DND-41 (cell line): ENCODE measurements around the gene DCUN1D3.

Experiments
- ATAC-seq: fragments of 200-7000 bp; cut with Tn5 transposase; 3 replicates; pipeline ENCODE4 v1.9.1; 2021; ENCODE audit warnings: low read depth; ENCODE audit not compliant: insufficient read depth
- DNase-seq: peaks from one replicate; pipeline ENCODE4 v3.0.0-alpha.2; 2020
- H2AFZ ChIP-seq: 2 replicates; pipeline ENCODE4 v1.6.0; 2012; ENCODE audit warnings: low read depth, low read length
- H3K27ac ChIP-seq: 2 replicates; pipeline ENCODE4 v1.5.1; 2012; ENCODE audit warnings: low read length, inconsistent platforms
- H3K27me3 ChIP-seq: fragments of 200-600 bp; sonication (generic); 2 replicates; pipeline ENCODE4 v1.6.0; 2012; ENCODE audit warnings: low read length, mild to moderate bottlenecking, inconsistent platforms; ENCODE audit not compliant: insufficient read depth, poor library complexity
- H3K36me3 ChIP-seq: 2 replicates; pipeline ENCODE4 v1.5.1; 2012; ENCODE audit warnings: low read length, inconsistent platforms; ENCODE audit not compliant: insufficient read depth
- H3K4me1 ChIP-seq: 2 replicates; pipeline ENCODE4 v1.5.1; 2012; ENCODE audit warnings: mild to moderate bottlenecking, low read length; ENCODE audit not compliant: insufficient read depth
- H3K4me2 ChIP-seq: 2 replicates; pipeline ENCODE4 v1.6.0; 2012; ENCODE audit warnings: mild to moderate bottlenecking, moderate library complexity, low read length, inconsistent platforms; ENCODE audit not compliant: insufficient read depth
- H3K4me3 ChIP-seq, 2 experiments: fragments of 200-600 bp in 1 of 2; shearing (Covaris generic) in 1 of 2; 2 replicates each; pipeline ENCODE4 v1.5.1; 2012 to 2016; ENCODE audit warnings: inconsistent platforms in 2 of 2, low read length in 2 of 2, mild to moderate bottlenecking in 2 of 2, low read depth in 1 of 2, moderate library complexity in 1 of 2
- H3K79me2 ChIP-seq: 2 replicates; pipeline ENCODE4 v1.6.0; 2012; ENCODE audit warnings: low read length, inconsistent platforms; ENCODE audit not compliant: insufficient read depth
- H3K9ac ChIP-seq: 2 replicates; pipeline ENCODE4 v1.6.0; 2012; ENCODE audit warnings: low read depth, mild to moderate bottlenecking, inconsistent platforms, low read length, moderate library complexity
- H3K9me3 ChIP-seq: 2 replicates; pipeline ENCODE4 v1.5.1; 2012; ENCODE audit warnings: low read length, moderate library complexity, mild to moderate bottlenecking, inconsistent platforms; ENCODE audit not compliant: insufficient read depth, severe bottlenecking
- H4K20me1 ChIP-seq: 2 replicates; pipeline ENCODE4 v1.6.0; 2012; ENCODE audit warnings: low read length; ENCODE audit not compliant: insufficient read depth
- EZH2 ChIP-seq: IDR thresholded peaks from 3 replicates; pipeline ENCODE4 v1.6.1; 2012; ENCODE audit warnings: borderline replicate concordance, low read depth, mild to moderate bottlenecking, moderate library complexity, low read length, inconsistent platforms; ENCODE audit not compliant: severe bottlenecking
- TF ChIP-seq, protein P1 (sequence below): IDR thresholded peaks from 2 replicates; pipeline ENCODE4 v1.5.1; 2012; ENCODE audit warnings: borderline replicate concordance, low read length, moderate library complexity, mild to moderate bottlenecking; ENCODE audit not compliant: poor library complexity, severe bottlenecking; ENCODE audit errors: extremely low read depth

Gene DCUN1D3

DNA sequence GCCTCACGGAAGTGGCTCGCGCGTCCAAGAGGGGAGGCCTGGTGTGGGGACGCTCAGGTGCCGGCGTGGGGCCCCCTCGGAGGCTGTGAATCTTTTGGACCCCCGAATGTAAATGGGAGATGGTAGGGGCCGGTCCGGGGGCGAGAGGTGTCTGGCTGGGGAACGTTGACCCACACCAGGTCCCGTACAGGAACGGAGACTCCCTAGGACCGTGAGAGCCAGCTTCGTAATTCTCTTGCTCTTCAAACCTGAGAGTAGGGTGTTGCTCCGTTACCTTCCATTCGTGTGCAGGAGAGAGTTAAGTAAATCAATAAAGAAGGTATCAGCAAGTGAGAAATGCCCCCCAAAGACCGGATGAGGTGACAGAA lies 894 bp upstream of the DCUN1D3 start:
- peak overlapping the region; percentile 43 to 95; a peak in 3 of 4 replicates for H3K4me3 ChIP-seq
- peak overlapping the region; percentile 88 for H3K27ac ChIP-seq
- 0 out of 2 replicates have a peak, but pooled peaks cover 4% of the 10 kb centered on the region for H4K20me1 ChIP-seq
- no peaks in the 10 kb centered on the region; the same call in 1 of the 2 replicates for H3K36me3 ChIP-seq
- peak overlapping the region; percentile 92 for H3K4me2 ChIP-seq
- H3K9ac ChIP-seq = peak overlapping the region; percentile 78
- H3K79me2 ChIP-seq = peaks cover 19% of the 10 kb centered on the region
- no peaks in the 10 kb centered on the region for H3K27me3 ChIP-seq
- peak overlapping the region; percentile 88 for H2AFZ ChIP-seq
- ATAC-seq (no peak), DNase-seq (no peak)
- H3K9me3 ChIP-seq = no peaks in the 10 kb centered on the region
- TF ChIP-seq, protein P1, sequence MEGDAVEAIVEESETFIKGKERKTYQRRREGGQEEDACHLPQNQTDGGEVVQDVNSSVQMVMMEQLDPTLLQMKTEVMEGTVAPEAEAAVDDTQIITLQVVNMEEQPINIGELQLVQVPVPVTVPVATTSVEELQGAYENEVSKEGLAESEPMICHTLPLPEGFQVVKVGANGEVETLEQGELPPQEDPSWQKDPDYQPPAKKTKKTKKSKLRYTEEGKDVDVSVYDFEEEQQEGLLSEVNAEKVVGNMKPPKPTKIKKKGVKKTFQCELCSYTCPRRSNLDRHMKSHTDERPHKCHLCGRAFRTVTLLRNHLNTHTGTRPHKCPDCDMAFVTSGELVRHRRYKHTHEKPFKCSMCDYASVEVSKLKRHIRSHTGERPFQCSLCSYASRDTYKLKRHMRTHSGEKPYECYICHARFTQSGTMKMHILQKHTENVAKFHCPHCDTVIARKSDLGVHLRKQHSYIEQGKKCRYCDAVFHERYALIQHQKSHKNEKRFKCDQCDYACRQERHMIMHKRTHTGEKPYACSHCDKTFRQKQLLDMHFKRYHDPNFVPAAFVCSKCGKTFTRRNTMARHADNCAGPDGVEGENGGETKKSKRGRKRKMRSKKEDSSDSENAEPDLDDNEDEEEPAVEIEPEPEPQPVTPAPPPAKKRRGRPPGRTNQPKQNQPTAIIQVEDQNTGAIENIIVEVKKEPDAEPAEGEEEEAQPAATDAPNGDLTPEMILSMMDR = no peak
- TF ChIP-seq EZH2 = no peak
- H3K4me1 ChIP-seq = peaks cover 55% of the 10 kb centered on the region

- peak overlapping the region; percentile 97 for H2AFZ ChIP-seq
- peak overlapping the region; percentile 78 for H3K9ac ChIP-seq
- no peaks in the 10 kb centered on the region for H3K27me3 ChIP-seq
- TF ChIP-seq, protein P1 = no peak
- no peak for TF ChIP-seq EZH2
- H4K20me1 ChIP-seq = 0 out of 2 replicates have a peak, but pooled peaks cover 2% of the 10 kb centered on the region
- H3K4me2 ChIP-seq = peak overlapping the region; percentile 92
- no peak for DNase-seq
- H3K79me2 ChIP-seq = peaks cover 19% of the 10 kb centered on the region
- H3K4me1 ChIP-seq = peaks cover 51% of the 10 kb centered on the region
- H3K36me3 ChIP-seq = no peaks in the 10 kb centered on the region; the same call in 1 of the 2 replicates
- peak; percentile 26 for ATAC-seq
- no peaks in the 10 kb centered on the region for H3K9me3 ChIP-seq
- H3K4me3 ChIP-seq = peak overlapping the region; percentile 43 to 95; a peak in 3 of 4 replicates
- H3K27ac ChIP-seq = peak overlapping the region; percentile 69
These were observed 470 bp downstream of the DCUN1D3 start for GRCh38 chr16:20899477-20900298.

- peaks cover 45% of the 10 kb centered on the region for H3K4me1 ChIP-seq
- peak overlapping the region; percentile 97; the same call in 1 of the 2 replicates for H2AFZ ChIP-seq
- peaks cover 19% of the 10 kb centered on the region for H3K79me2 ChIP-seq
- H3K36me3 ChIP-seq = no peaks in the 10 kb centered on the region; the same call in 1 of the 2 replicates
- ATAC-seq (no peak), DNase-seq (no peak)
- H4K20me1 ChIP-seq = no peaks in the 10 kb centered on the region
- H3K4me3 ChIP-seq = peak overlapping the region; percentile 43 to 95; a peak in 3 of 4 replicates
- peak overlapping the region; percentile 78 for H3K9ac ChIP-seq
- TF ChIP-seq, protein P1 = no peak
- TF ChIP-seq EZH2 = no peak
- no peaks in the 10 kb centered on the region for H3K27me3 ChIP-seq
- H3K27ac ChIP-seq = peak overlapping the region; percentile 69; the same call in 1 of the 2 replicates
- H3K9me3 ChIP-seq = no peaks in the 10 kb centered on the region
- H3K4me2 ChIP-seq = peak overlapping the region; percentile 92
These were observed 1.1 kb downstream of the DCUN1D3 start for GRCh38 chr16:20899071-20899470.
